CD4-positive, alpha-beta T cell treated with Interleukin-6 for 4 hours (primary cell): ENCODE results near the gene HOXD8.

ENCODE experiments used
- DNase-seq: peaks from one replicate; pipeline ENCODE4 v3.0.0-alpha.2; 2020; ENCODE audit warnings: mixed read lengths

The HOXD8 gene

GRCh38 chr2:176117162-176117822 lies 12.2 kb upstream of the HOXD8 start:
- no peak for DNase-seq

GRCh38 chr2:176117823-176118371 lies 11.6 kb upstream of the HOXD8 start:
- DNase-seq: no peak

DNA sequence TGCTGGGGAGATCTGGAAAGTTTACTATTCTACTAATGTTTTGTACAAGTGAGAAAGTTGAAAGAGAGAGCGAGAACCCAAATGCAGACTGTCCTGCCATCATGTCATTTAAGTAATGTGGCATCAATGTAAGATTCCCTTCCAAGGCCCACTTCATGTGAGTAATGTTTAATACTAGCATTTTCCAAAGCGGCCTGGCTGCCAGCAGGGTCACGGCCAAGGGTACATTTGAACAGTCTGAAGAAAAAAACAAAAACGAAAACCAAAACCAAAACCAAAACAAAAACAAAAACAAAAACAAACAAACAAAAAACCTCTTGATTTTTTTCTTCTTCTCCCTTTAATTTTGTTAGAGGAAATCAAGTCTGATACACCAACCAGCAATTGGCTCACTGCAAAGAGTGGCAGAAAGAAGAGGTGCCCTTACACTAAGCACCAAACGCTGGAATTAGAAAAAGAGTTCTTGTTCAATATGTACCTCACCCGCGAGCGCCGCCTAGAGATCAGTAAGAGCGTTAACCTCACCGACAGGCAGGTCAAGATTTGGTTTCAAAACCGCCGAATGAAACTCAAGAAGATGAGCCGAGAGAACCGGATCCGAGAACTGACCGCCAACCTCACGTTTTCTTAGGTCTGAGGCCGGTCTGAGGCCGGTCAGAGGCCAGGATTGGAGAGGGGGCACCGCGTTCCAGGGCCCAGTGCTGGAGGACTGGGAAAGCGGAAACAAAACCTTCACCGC lies 10.7 kb upstream of the HOXD8 start:
- DNase-seq: no peak

DNA sequence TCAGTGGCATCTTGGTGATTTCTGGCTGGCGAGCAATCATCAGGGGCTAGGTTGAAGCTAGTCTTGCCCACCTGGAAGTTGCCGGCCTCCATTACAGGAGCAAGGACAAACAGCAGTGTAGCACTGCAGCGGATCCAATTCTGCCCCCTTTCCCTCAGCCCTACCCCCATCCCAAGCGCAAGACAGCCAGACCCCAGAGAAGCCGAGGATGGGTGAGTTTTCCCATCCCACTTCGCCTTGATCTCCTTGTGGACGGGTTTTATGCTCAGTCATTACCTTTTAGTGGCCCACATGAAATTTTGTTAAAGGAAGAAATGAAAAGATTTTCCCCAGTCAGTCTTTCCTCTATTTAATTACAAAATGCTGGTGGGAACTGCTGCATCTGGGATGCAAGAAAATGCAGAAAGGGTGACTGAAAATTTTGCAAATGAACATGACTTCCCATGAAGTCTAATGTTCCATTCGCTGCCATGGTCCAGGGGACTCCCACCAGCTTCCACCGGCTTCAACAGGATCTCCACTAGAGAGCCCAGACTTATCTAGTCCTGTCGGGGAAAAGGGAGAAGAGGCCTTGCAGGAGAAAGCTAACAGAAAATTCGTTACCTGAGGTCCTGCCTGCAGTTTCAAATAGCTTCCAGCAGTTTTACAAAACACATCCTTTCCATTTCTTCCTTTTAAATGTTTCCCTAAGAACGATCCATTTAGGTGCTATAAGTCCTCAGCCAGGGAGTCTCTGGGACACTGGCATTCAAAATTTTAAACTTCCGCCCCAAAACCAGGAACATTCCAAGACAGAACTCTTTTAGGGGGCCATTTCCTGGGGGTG lies 8.9 kb upstream of the HOXD8 start:
- DNase-seq: no peak

DNA sequence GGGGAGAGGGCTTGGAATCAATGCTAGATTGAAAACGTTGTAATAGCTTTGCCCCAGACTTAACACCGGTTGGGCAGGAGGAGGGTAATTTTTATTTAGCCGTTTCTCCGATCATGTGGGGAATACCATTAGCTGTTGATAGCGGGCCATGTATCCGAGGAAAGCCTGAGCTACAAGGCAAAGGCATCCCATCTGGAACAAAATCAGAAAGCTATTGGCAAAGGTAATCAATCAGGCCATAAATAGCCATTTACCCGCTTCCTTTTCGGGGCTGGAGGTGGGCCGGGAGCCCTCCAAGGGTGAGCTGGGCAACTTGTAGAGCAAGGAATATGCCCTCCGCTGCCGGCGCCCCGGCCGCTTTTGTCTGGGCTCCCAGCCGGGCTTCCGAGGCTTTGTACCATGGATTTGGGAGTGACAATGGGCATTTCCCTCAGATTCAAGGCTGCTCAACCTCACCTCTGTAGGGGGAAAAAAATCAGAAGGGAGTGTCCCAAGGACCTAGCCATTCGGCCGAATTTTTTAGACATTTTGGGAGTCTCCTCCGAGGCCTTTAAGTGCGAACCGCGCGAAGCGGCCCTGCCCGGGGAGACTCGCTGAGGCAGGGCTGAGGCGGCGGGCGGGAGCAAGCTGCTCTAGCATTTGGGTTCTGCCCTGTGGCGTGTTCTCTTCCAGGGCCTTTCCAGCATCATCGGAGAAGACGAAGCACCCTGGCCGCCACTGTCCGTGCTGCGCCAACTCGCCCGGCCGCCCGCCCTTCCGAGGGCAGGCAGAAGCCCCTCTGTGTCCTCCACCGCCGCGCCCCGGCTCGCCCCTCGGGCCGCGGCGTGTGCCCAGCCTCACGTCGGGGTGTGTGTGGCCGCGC lies 8.1 kb upstream of the HOXD8 start:
- no peak for DNase-seq

DNA sequence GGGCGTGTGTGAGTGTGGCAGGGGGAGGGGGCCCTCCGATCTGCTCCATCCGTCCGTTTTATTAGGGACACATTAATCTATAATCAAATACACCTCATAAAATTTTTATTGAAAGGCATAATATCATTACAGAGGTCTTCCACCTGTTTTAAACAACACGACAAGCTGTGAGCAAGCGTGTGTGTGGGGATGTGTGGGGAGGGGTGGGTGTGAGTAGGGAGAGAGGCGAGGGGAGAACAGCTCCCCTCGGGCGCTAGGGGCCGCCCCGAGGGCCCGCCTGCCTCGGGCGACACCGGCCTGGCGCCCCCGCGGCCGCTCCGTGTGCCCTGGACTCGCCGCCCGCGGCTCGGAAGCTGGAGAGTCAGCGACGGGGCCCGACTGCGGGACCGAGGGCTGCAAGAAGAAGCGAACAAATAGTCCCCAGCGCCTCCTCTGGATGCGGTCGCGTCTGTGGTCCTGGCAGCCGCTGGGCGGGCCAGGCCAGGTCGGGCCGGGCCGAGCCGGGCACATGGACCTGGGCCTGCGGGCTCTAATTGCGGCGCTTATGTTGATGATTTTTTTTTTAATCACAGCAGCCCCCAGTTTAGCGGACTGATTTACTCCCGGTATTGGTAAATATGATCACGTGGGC lies 7.3 kb upstream of the HOXD8 start:
- no peak for DNase-seq

GRCh38 chr2:176122683-176123410 lies 6.7 kb upstream of the HOXD8 start, which contains the start of gene HOXD9:
Gene HOXD9 (plus strand): TSS chr2:176122719. CDS start chr2:176122769, 50 bp downstream.
- no peak for DNase-seq

DNA sequence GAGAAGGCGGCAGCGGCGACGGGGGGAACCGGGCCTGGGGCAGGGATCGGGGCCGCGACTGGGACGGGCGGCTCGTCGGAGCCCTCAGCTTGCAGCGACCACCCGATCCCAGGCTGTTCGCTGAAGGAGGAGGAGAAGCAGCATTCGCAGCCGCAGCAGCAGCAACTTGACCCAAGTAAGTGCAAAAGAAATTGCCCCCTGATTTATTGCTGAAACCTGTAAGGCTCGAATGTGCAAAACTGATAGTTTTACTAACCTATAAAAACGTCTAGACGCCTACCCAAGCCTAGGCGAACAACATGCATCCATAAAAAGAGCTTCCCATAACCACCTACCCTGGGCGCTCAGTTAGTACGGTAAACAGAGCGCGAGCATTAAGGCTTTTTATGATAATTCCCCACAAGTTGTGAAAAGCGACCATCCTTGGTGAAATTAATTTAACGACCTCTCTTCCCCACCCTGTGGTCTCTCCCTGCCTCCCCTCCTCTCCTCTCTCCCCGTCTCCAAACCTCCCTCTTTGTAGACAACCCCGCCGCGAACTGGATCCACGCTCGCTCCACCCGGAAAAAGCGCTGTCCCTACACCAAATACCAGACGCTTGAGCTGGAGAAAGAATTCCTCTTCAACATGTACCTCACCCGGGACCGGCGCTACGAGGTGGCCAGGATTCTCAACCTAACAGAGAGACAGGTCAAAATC lies 5.9 kb upstream of the HOXD8 start:
- no peak for DNase-seq

- no peak for DNase-seq
Observed at GRCh38 chr2:176124110-176124946, 5.2 kb upstream of the HOXD8 start.

DNA sequence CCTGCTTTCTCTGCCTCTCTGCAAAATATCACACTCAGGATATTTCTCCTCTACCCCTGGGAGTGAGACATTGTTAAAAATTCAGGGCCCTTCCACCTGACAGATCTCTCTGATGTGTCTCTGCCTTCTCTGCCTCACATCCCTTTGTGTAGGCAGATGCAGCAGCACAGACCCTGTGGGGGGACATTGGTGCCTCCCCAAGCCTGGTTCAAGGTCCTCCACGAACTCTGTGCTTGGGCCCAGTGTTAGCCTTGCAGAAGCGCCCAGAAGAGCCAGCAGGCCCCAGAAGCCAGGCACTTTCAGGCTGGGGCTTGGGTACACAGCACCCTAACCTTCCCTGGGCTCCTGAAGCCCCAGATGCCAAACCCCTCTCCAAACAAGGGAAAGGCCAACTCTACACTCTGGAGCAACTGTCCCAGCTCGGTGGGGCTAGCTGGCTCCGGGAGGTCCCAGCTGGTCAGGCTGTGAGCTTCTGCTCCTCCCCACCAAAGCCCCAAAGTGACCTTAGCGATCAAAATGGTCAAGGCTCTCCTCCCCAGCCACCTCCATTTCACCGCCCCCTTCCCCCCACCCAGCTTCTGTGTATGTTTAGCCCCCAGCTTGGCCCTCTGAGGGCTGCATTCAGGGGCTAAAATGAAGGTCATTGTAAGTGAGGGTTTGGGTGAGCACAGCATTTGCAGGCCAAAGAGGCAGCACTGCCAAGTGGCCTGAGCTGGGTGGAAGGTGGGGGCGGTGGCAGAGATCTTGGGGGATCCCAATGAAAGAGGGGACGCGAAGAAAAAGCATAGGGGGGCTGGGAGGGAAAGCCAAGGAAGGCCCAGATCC lies 4.3 kb upstream of the HOXD8 start:
- DNase-seq: no peak

DNA sequence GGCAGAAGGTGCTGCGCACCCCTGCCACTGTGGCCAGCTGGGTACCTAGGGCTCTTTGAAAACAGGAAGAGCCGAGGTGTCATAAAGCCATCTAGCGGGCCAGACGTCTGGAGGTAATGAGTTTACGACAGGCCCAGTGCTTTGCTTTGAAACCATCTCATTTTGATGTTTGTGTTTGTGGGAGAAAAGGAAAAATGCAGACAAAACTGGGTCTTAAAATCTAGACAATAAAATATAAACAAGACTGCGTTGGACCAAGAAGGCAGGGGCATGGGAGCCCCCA lies 3.8 kb upstream of the HOXD8 start:
- no peak for DNase-seq

- peak; percentile 76 for DNase-seq
Observed at GRCh38 chr2:176126929-176127773, 2.4 kb upstream of the HOXD8 start.

- DNase-seq: no peak
Observed at GRCh38 chr2:176127774-176128072, 1.8 kb upstream of the HOXD8 start.

GRCh38 chr2:176128172-176128981 lies 1.1 kb upstream of the HOXD8 start:
- no peak for DNase-seq

GRCh38 chr2:176129813-176130146 lies 275 bp downstream of the HOXD8 start:
- DNase-seq: no peak

- no peak for DNase-seq
Observed at GRCh38 chr2:176130147-176130956, 847 bp downstream of the HOXD8 start.
